Measurements from ENCODE around the gene UTP11.
"Not testable (repeated sequence)": the region's sequence is repeated elsewhere in the genome, so short reads cannot be mapped to it uniquely, and the experiment has no call there.

- TF ChIP-seq, protein P1, sequence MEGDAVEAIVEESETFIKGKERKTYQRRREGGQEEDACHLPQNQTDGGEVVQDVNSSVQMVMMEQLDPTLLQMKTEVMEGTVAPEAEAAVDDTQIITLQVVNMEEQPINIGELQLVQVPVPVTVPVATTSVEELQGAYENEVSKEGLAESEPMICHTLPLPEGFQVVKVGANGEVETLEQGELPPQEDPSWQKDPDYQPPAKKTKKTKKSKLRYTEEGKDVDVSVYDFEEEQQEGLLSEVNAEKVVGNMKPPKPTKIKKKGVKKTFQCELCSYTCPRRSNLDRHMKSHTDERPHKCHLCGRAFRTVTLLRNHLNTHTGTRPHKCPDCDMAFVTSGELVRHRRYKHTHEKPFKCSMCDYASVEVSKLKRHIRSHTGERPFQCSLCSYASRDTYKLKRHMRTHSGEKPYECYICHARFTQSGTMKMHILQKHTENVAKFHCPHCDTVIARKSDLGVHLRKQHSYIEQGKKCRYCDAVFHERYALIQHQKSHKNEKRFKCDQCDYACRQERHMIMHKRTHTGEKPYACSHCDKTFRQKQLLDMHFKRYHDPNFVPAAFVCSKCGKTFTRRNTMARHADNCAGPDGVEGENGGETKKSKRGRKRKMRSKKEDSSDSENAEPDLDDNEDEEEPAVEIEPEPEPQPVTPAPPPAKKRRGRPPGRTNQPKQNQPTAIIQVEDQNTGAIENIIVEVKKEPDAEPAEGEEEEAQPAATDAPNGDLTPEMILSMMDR (IDR thresholded peaks at IDR 0.05), result not testable (repeated sequence)
- not testable (repeated sequence) for TF ChIP-seq POLR2A, EP300, POLR2AphosphoS5 (IDR thresholded peaks at IDR 0.05)
Measured at GRCh38 chr1:38032992-38033391, 20.5 kb downstream of the UTP11 start.
